H1 (cell line): ENCODE data around the gene PIBF1. TPM values are rescaled to one million over a fixed set of nuclear protein-coding genes. Genes with fewer than 3 reads are reported as not detected.

Experiments used
- CTCF ChIA-PET: fragments of 300-600 bp; sonication (Branson Sonifier 250); formaldehyde crosslinking; loops from one replicate; lab custom pipeline; 2021; ENCODE audit not compliant: partially characterized antibody; lab: Charles Lee
- POLR2A ChIA-PET: fragments of 300-600 bp; sonication (Branson Sonifier 250); formaldehyde crosslinking; loops from one replicate; lab custom pipeline; 2021; ENCODE audit warnings: inconsistent platforms; ENCODE audit not compliant: partially characterized antibody; lab: Charles Lee
- DNase-seq, 2 experiments: peaks; one replicate each; pipeline versions ENCODE4 v3.0.0 to v3.0.0-alpha.2; 2010 to 2022; ENCODE audit warnings: low spot score in 2 of 2, low read depth in 1 of 2, mixed read lengths in 1 of 2
- FAIRE-seq: peaks from 2 replicates; lab custom pipeline; 2011; peaks lifted over from hg19 to GRCh38; lab: Jason Lieb, UNC
- H2AFZ ChIP-seq: 2 replicates; pipeline ENCODE4 v1.8.1; 2012; ENCODE audit warnings: low read length, inconsistent platforms
- H2AK5ac ChIP-seq: 2 replicates; pipeline ENCODE4 v1.6.1; 2013; ENCODE audit warnings: low read depth, low read length
- H2BK120ac ChIP-seq: replicated peaks from 2 replicates; pipeline ENCODE3; 2013; ENCODE audit warnings: low read depth, low read length, inconsistent platforms
- H2BK12ac ChIP-seq: 2 replicates; pipeline ENCODE4 v1.6.1; 2013; ENCODE audit warnings: low read depth, low read length
- H2BK15ac ChIP-seq: 2 replicates; pipeline ENCODE4 v1.6.1; 2013; ENCODE audit warnings: low read length
- H2BK20ac ChIP-seq: 2 replicates; pipeline ENCODE4 v1.6.1; 2013; ENCODE audit warnings: low read length
- H2BK5ac ChIP-seq: 2 replicates; pipeline ENCODE4 v1.6.1; 2013; ENCODE audit warnings: low read depth, low read length
- H3K14ac ChIP-seq: 2 replicates; pipeline ENCODE4 v1.6.1; 2013; ENCODE audit warnings: inconsistent platforms; ENCODE audit not compliant: insufficient read length
- H3K18ac ChIP-seq: 2 replicates; pipeline ENCODE4 v1.6.1; 2013; ENCODE audit warnings: low read length; ENCODE audit errors: extremely low read depth
- H3K23ac ChIP-seq: 2 replicates; pipeline ENCODE4 v1.6.1; 2013; ENCODE audit warnings: inconsistent platforms; ENCODE audit not compliant: insufficient read length
- H3K23me2 ChIP-seq: 2 replicates; pipeline ENCODE4 v1.6.1; 2013; ENCODE audit warnings: low read depth, low read length
- H3K27ac ChIP-seq: 2 replicates; pipeline ENCODE4 v1.6.1; 2011; ENCODE audit warnings: low read depth, low read length, inconsistent platforms
- H3K27me3 ChIP-seq, 4 experiments: replicated peaks in 1 of 4; 1 replicate in 1 of 4; 2 replicates in 3 of 4; pipeline versions ENCODE4 v1.6.1 to v1.8.1; 2011 to 2013; ENCODE audit warnings: low read length in 3 of 4, mild to moderate bottlenecking in 3 of 4, inconsistent platforms in 2 of 4, mixed read lengths in 2 of 4, moderate library complexity in 1 of 4; ENCODE audit not compliant: control insufficient read depth in 3 of 4, insufficient read depth in 3 of 4; ENCODE audit errors: extremely low read depth in 1 of 4
- H3K36me3 ChIP-seq, 4 experiments: 2 replicates each; pipeline versions ENCODE4 v1.6.1 to v1.8.1; 2011 to 2013; ENCODE audit warnings: mild to moderate bottlenecking in 4 of 4, low read length in 3 of 4, moderate library complexity in 2 of 4, control low read depth in 1 of 4, inconsistent platforms in 1 of 4; ENCODE audit not compliant: insufficient read depth in 4 of 4, control insufficient read depth in 2 of 4
- H3K4ac ChIP-seq: replicated peaks from 2 replicates; pipeline ENCODE3; 2013; ENCODE audit warnings: low read length, low read depth, mixed read lengths, inconsistent platforms; ENCODE audit not compliant: insufficient read length
- H3K4me1 ChIP-seq, 4 experiments: replicated peaks in 1 of 4; 1 replicate in 1 of 4; 2 replicates in 3 of 4; pipeline versions ENCODE4 v1.6.1 to v1.8.1; 2011 to 2013; ENCODE audit warnings: low read length in 3 of 4, inconsistent platforms in 2 of 4, mixed read lengths in 1 of 4; ENCODE audit not compliant: insufficient read depth in 4 of 4, control insufficient read depth in 3 of 4
- H3K4me2 ChIP-seq, 2 experiments: 2 replicates each; pipeline versions ENCODE4 v1.6.1 to v1.8.1; 2011 to 2013; ENCODE audit warnings: low read depth in 2 of 2, low read length in 2 of 2, control low read depth in 1 of 2, inconsistent platforms in 1 of 2, mild to moderate bottlenecking in 1 of 2; ENCODE audit not compliant: insufficient read depth in 1 of 2
- H3K4me3 ChIP-seq, 4 experiments: fragments of 200-600, 300-600 bp in 1 of 4; sonication (generic), shearing (Covaris generic), sonication (Bioruptor Twin) in 1 of 4; 2 replicates each; pipeline versions ENCODE4 v1.5.1 to v1.8.1; 2011 to 2016; ENCODE audit warnings: low read length in 4 of 4, low read depth in 3 of 4, control low read depth in 2 of 4, inconsistent platforms in 2 of 4, mild to moderate bottlenecking in 2 of 4, mixed read lengths in 1 of 4, moderate library complexity in 1 of 4; ENCODE audit not compliant: insufficient read depth in 2 of 4; ENCODE audit errors: extremely low read depth in 1 of 4
- H3K56ac ChIP-seq: replicated peaks from 2 replicates; pipeline ENCODE3; 2013; ENCODE audit warnings: low read depth, mild to moderate bottlenecking, mixed read lengths, low read length, inconsistent platforms; ENCODE audit not compliant: insufficient read length
- H3K79me1 ChIP-seq: 2 replicates; pipeline ENCODE4 v1.6.1; 2013; ENCODE audit warnings: low read depth, low read length, control low read depth
- H3K79me2 ChIP-seq, 2 experiments: 2 replicates each; pipeline versions ENCODE4 v1.6.1 to v1.8.1; 2012 to 2013; ENCODE audit warnings: low read length in 2 of 2, mild to moderate bottlenecking in 2 of 2, inconsistent platforms in 1 of 2; ENCODE audit not compliant: insufficient read depth in 2 of 2, control insufficient read depth in 1 of 2
- H3K9ac ChIP-seq, 4 experiments: replicated peaks in 1 of 4; 1 replicate in 1 of 4; 2 replicates in 3 of 4; pipeline versions ENCODE4 v1.6.1 to v1.8.1; 2011 to 2013; ENCODE audit warnings: low read depth in 3 of 4, low read length in 3 of 4, control low read depth in 2 of 4, mild to moderate bottlenecking in 2 of 4, moderate library complexity in 2 of 4, inconsistent platforms in 1 of 4; ENCODE audit errors: extremely low read depth in 1 of 4
- H3K9me3 ChIP-seq, 2 experiments: 2 replicates each; pipeline versions ENCODE4 v1.6.1 to v1.8.1; 2012 to 2013; ENCODE audit warnings: mild to moderate bottlenecking in 2 of 2, moderate library complexity in 2 of 2, control low read depth in 1 of 2, inconsistent platforms in 1 of 2, low read depth in 1 of 2, low read length in 1 of 2, mixed read lengths in 1 of 2; ENCODE audit not compliant: insufficient read depth in 2 of 2
- H4K20me1 ChIP-seq, 2 experiments: replicated peaks in 1 of 2; 2 replicates each; pipeline versions ENCODE3 to v1.8.1; 2011 to 2013; ENCODE audit warnings: inconsistent platforms in 2 of 2, low read length in 2 of 2, mild to moderate bottlenecking in 1 of 2; ENCODE audit not compliant: insufficient read depth in 2 of 2, control insufficient read depth in 1 of 2
- H4K5ac ChIP-seq: 2 replicates; pipeline ENCODE4 v1.6.1; 2013; ENCODE audit warnings: low read length, low read depth, mixed read lengths, inconsistent platforms; ENCODE audit not compliant: insufficient read length
- H4K8ac ChIP-seq: 2 replicates; pipeline ENCODE4 v1.8.0; 2013; ENCODE audit warnings: mild to moderate bottlenecking, moderate library complexity, low read length, inconsistent platforms; ENCODE audit not compliant: insufficient read depth; ENCODE audit errors: extremely low read depth
- H4K91ac ChIP-seq: replicated peaks from 2 replicates; pipeline ENCODE3; 2013; ENCODE audit warnings: low read length, mixed read lengths, inconsistent platforms; ENCODE audit not compliant: insufficient read length
- ATF3 ChIP-seq: IDR thresholded peaks from 2 replicates; pipeline ENCODE4 v1.6.1; 2011; ENCODE audit warnings: low read depth, mild to moderate bottlenecking, low read length; ENCODE audit not compliant: insufficient read depth
- EP300 ChIP-seq, 2 experiments: IDR thresholded peaks; 1 replicate in 1 of 2; 2 replicates in 1 of 2; pipeline ENCODE4 v1.6.1; 2011 to 2012; ENCODE audit warnings: low read depth in 2 of 2, low read length in 2 of 2, mild to moderate bottlenecking in 2 of 2, borderline replicate concordance in 1 of 2, inconsistent platforms in 1 of 2, moderate library complexity in 1 of 2
- KDM4A ChIP-seq: IDR thresholded peaks from one replicate; pipeline ENCODE4 v1.7.1; 2012; ENCODE audit warnings: low read depth, mild to moderate bottlenecking, moderate library complexity, low read length, inconsistent platforms; ENCODE audit not compliant: severe bottlenecking
- RAD21 ChIP-seq, 2 experiments: IDR thresholded peaks in 1 of 2; conservative IDR thresholded peaks in 1 of 2; 2 replicates each; pipeline ENCODE4 v1.6.1; 2011; ENCODE audit warnings: low read depth in 2 of 2, low read length in 2 of 2, improper control_type of control experiment in 1 of 2, inconsistent platforms in 1 of 2, mild to moderate bottlenecking in 1 of 2, moderate library complexity in 1 of 2
- SUZ12 ChIP-seq: fragments of 200-600 bp; sonication (generic); IDR thresholded peaks from 2 replicates; pipeline ENCODE4 v1.6.1; 2012; ENCODE audit warnings: mild to moderate bottlenecking, inconsistent platforms, low read length, moderate library complexity, mixed read lengths
- TBP ChIP-seq: IDR thresholded peaks from 2 replicates; pipeline ENCODE4 v1.6.1; 2011; ENCODE audit warnings: low read depth, low read length, improper control_type of control experiment
- TEAD4 ChIP-seq: IDR thresholded peaks from 2 replicates; pipeline ENCODE4 v1.6.1; 2012; ENCODE audit warnings: low read depth, low read length, inconsistent platforms, mixed read lengths
- YY1 ChIP-seq: IDR thresholded peaks from 2 replicates; pipeline ENCODE4 v1.6.1; 2011; ENCODE audit warnings: low read depth, mild to moderate bottlenecking, low read length
- WGBS, 2 experiments: shearing (Covaris generic) in 1 of 2; methylation state at CpG; one replicate each; pipeline versions ENCODE4 v1.1.6 to v1.1.7; 2013 to 2015; ENCODE audit warnings: low lambda C conversion rate in 2 of 2, mixed read lengths in 2 of 2, inconsistent platforms in 1 of 2, low coverage in 1 of 2, missing lambda C conversion rate in 1 of 2; ENCODE audit not compliant: insufficient replicate concordance in 2 of 2, insufficient coverage in 1 of 2, insufficient read length in 1 of 2; ENCODE audit errors: extremely low coverage in 1 of 2, missing lambda C conversion rate in 1 of 2; 5-methylcytosine and 5-hydroxymethylcytosine counted together
- polyA plus RNA-seq, 7 experiments: library from polyadenylated mRNA; depleted of rRNA in 3 of 7; stranded (reverse) in 5 of 7; unstranded in 2 of 7; fragments of >200 nt in 5 of 7; fragments of 200-250 nt in 2 of 7; gene quantifications; 1 replicate in 5 of 7; 2 replicates in 1 of 7; 4 replicates in 1 of 7; pipeline versions ENCODE4 v1.2.1 to v1.2.3, GENCODE V29; 2011 to 2013; ENCODE audit warnings: missing spikeins in 2 of 7, mixed read lengths in 2 of 7
- total RNA-seq: library from RNA; stranded (reverse); fragmentation: NEBNext Ultra II Directional; extraction: Animal tissue kit (Norgen Biotek cat#: 25700); gene quantifications from 2 replicates; pipeline ENCODE4 v1.2.1, GENCODE V29; 2021
- TF ChIP-seq, protein P1 (sequence below): IDR thresholded peaks from 2 replicates; pipeline ENCODE4 v1.6.1; 2012; ENCODE audit warnings: low read length, inconsistent platforms

Gene PIBF1
- total and polyA plus RNA-seq, 2 of the 8 experiments (the other 6 are each of a cell fraction or from before 2014, with no cell fraction given), result 1.1 to 13.2 TPM

GRCh38 chr13:73039201-73040108, 257.5 kb downstream of the PIBF1 start:
- WGBS, 2 experiments, result 72% methylated on average over 2 of the region's 2 CpGs; no CpG with 5 or more reads in 1 of the 2 experiments
- H4K5ac ChIP-seq, result no peak overlapping the region
- no peak overlapping the region for H4K91ac ChIP-seq
- no peak overlapping the region for H2AFZ ChIP-seq
- H3K4me1 ChIP-seq, result peaks cover 0 to 11% (median 0%) of the 10 kb centered on the region in 4 experiments; a peak in 2 of 7 replicates
- no peaks in the 10 kb centered on the region for H3K9me3 ChIP-seq
- no peak overlapping the region for H2BK12ac ChIP-seq
- no peak overlapping the region for H2BK20ac ChIP-seq
- H3K23ac ChIP-seq, result no peak overlapping the region
- ChIA-PET POLR2A (no interaction called here), CTCF (interaction anchor here (0.6 kb wide), 1 partner anchor 188 kb away, joined by 4 read pairs; no protein-coding TSS in a partner anchor)
- no peak overlapping the region for H3K4me3 ChIP-seq
- H2BK120ac ChIP-seq, result no peak overlapping the region
- no peak overlapping the region for H3K18ac ChIP-seq
- no peak overlapping the region for H3K27ac ChIP-seq
- no peak overlapping the region for H3K56ac ChIP-seq
- no peak overlapping the region for H3K9ac ChIP-seq
- FAIRE-seq (no peak), DNase-seq (peak in 1 of 2 experiments; percentile 3)
- no peak overlapping the region for H2AK5ac ChIP-seq
- H4K20me1 ChIP-seq, result no peaks in the 10 kb centered on the region
- H3K4me2 ChIP-seq, result no peak overlapping the region
- H2BK5ac ChIP-seq, result no peak overlapping the region
- H3K27me3 ChIP-seq, result no peaks in the 10 kb centered on the region
- H2BK15ac ChIP-seq, result no peak overlapping the region
- H3K79me2 ChIP-seq, result no peaks in the 10 kb centered on the region
- H3K4ac ChIP-seq, result no peak overlapping the region
- no peaks in the 10 kb centered on the region for H3K79me1 ChIP-seq
- H3K36me3 ChIP-seq, result no peaks in the 10 kb centered on the region
- H4K8ac ChIP-seq, result no peak overlapping the region
- H3K14ac ChIP-seq, result no peak overlapping the region
- no peaks in the 10 kb centered on the region for H3K23me2 ChIP-seq
- TF ChIP-seq, protein P1, sequence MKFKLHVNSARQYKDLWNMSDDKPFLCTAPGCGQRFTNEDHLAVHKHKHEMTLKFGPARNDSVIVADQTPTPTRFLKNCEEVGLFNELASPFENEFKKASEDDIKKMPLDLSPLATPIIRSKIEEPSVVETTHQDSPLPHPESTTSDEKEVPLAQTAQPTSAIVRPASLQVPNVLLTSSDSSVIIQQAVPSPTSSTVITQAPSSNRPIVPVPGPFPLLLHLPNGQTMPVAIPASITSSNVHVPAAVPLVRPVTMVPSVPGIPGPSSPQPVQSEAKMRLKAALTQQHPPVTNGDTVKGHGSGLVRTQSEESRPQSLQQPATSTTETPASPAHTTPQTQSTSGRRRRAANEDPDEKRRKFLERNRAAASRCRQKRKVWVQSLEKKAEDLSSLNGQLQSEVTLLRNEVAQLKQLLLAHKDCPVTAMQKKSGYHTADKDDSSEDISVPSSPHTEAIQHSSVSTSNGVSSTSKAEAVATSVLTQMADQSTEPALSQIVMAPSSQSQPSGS, result no peak
- TF ChIP-seq RAD21 (IDR thresholded peaks at IDR 0.05 in 1 of 2, conservative IDR thresholded peaks at IDR 0.05 in 1 of 2; ENCODE audit: low read depth in 2 of 2, low read length in 2 of 2) (no peak), ATF3 (no peak), TEAD4 (no peak), SUZ12 (no peak), KDM4A (no peak), EP300 (IDR thresholded peaks at IDR 0.05; ENCODE audit: borderline replicate concordance in 1 of 2, low read depth in 2 of 2, low read length in 2 of 2) (no peak), YY1 (no peak), TBP (no peak)
